Measurements from ENCODE around the gene NECAP2.
"Not testable (repeated sequence)": the region's sequence is repeated elsewhere in the genome, so short reads cannot be mapped to it uniquely, and the experiment has no call there.

NECAP2 gene

GRCh38 chr1:16456151-16456550 lies 15.6 kb downstream of the NECAP2 start:
- not testable (repeated sequence) for DNase-seq

- DNase-seq: peak in 23 of 56 donors; percentile 6 to 43 (median 14)
Measured at GRCh38 chr1:16458831-16459230, 18.3 kb downstream of the NECAP2 start.

- DNase-seq: peak in 29 of 56 donors; percentile 6 to 65 (median 24)
Measured at GRCh38 chr1:16459352-16459925, 18.9 kb downstream of the NECAP2 start.

- no peak for DNase-seq
Measured at GRCh38 chr1:16461681-16462080, 21.2 kb downstream of the NECAP2 start.

- DNase-seq: no peak
Measured at GRCh38 chr1:16462773-16463330, 22.3 kb downstream of the NECAP2 start.

GRCh38 chr1:16464917-16465625 lies 24.5 kb downstream of the NECAP2 start:
- DNase-seq: no peak

- DNase-seq: no peak
Measured at GRCh38 chr1:16468558-16468957, 28.0 kb downstream of the NECAP2 start.

- no peak for DNase-seq
Measured at GRCh38 chr1:16474166-16474800, 33.8 kb downstream of the NECAP2 start.

- not testable (repeated sequence) for DNase-seq
Measured at GRCh38 chr1:16474891-16475290, 34.4 kb downstream of the NECAP2 start.

GRCh38 chr1:16475771-16476770 lies 35.5 kb downstream of the NECAP2 start:
- DNase-seq: not testable (repeated sequence)

- DNase-seq: no peak
Measured at GRCh38 chr1:16478091-16478490, 37.6 kb downstream of the NECAP2 start.

- DNase-seq: not testable (repeated sequence)
Measured at GRCh38 chr1:16483146-16483545, 42.6 kb downstream of the NECAP2 start.

GRCh38 chr1:16483639-16484500 lies 43.3 kb downstream of the NECAP2 start:
- not testable (repeated sequence) for DNase-seq

GRCh38 chr1:16484501-16484835 lies 43.9 kb downstream of the NECAP2 start:
- no peak for DNase-seq

GRCh38 chr1:16484931-16485330 lies 44.4 kb downstream of the NECAP2 start:
- no peak for DNase-seq

GRCh38 chr1:16486316-16486715 lies 45.8 kb downstream of the NECAP2 start:
- DNase-seq: not testable (repeated sequence)

- not testable (repeated sequence) for DNase-seq
Measured at GRCh38 chr1:16487011-16487410, 46.5 kb downstream of the NECAP2 start.

- DNase-seq: not testable (repeated sequence)
Measured at GRCh38 chr1:16489195-16489880, 48.8 kb downstream of the NECAP2 start.

GRCh38 chr1:16491056-16491675 lies 50.6 kb downstream of the NECAP2 start:
- no peak for DNase-seq

Data from amygdala (tissue), 56 donors.